ENCODE data around the gene KNL1. TPM values are rescaled to one million over a fixed set of nuclear protein-coding genes. Genes with fewer than 3 reads are reported as not detected.
"Not testable (repeated sequence)": the region's sequence is repeated elsewhere in the genome, so short reads cannot be mapped to it uniquely, and the experiment has no call there.

KNL1 gene
- total and polyA plus RNA-seq, 9 donors: 8.7 to 16.9 (median 10.0) TPM

DNA sequence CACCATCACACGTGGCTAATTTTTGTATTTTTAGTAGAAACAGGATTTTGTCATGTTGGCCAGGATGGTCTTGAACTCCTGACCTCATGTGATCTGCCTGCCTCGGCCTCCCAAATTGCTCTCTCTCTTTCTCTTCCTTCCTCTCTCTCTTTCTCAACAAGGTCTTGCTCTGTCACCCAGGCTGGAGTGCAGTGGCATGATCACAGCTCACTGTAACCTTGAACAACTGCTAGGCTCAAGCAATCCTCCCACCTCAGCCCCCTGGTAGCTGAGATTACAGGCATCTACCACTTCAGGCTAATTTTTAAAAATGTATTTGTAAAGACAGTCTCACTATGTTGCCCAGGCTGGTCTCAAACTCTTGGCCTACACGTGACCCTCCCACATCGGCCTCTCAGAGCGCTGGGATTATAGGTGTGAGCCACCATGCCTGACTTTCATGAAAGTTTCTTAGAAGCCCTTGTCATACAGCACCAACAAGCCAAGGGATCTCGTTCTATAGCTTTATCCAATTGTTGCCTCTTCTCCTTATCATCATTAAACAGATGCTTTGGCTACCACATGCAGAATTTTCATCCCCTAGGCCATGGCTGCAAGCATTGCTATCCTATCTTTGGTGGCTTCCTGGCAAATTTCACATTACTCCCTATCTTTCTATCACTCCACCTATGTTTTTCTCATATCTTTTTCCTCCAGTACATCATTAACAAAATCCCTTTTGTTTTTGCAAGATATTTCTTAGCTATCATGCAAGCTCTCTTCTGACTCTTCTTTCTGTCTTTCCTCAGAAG is 34.9 kb upstream of the KNL1 start:
- DNase-seq: no peak
- H3K4me3 ChIP-seq (ENCODE audit: low read length): no peak overlapping the region
- H3K4me1 ChIP-seq (ENCODE audit: control insufficient read depth, insufficient read depth, low read length): peaks cover 8% of the 10 kb centered on the region
- 92% methylated on average over 5 of the region's 6 CpGs for WGBS (ENCODE audit: insufficient coverage)
- peaks cover 30% of the 10 kb centered on the region for H3K36me3 ChIP-seq (ENCODE audit: control insufficient read depth, insufficient read depth, low read length)
- H3K9me3 ChIP-seq (replicated peaks; ENCODE audit: control insufficient read depth, low read depth, low read length): no peaks in the 10 kb centered on the region
- H3K27me3 ChIP-seq (ENCODE audit: control insufficient read depth, insufficient read depth, low read length): no peaks in the 10 kb centered on the region
- no peak overlapping the region for H3K27ac ChIP-seq (ENCODE audit: low read length)

DNA sequence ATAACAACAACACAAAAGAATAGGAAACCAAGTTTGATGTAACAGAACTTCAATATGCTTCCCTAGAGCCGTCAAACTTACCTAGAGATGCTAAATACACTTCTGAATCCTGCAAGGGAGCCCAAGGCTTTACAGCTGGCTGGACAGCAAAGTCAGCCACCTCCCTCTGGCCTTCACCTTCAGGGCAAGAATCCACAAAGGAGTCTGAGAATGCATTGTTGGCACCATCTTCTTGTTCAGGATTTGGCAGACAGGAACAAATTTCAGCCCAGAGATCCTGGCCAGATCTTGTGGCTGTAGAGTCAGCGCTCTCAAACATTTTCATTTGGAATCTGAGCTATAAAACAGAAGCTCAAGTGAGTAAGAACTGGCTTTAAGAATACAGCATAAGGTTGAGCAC is 31.4 kb upstream of the KNL1 start:
- 56% methylated on average over 2 of the region's 2 CpGs for WGBS (ENCODE audit: insufficient coverage)
- Histone ChIP-seq H3K36me3 (ENCODE audit: control insufficient read depth, insufficient read depth, low read length) (peaks cover 17% of the 10 kb centered on the region), H3K9me3 (replicated peaks; ENCODE audit: control insufficient read depth, low read depth, low read length) (no peaks in the 10 kb centered on the region), H3K4me1 (ENCODE audit: control insufficient read depth, insufficient read depth, low read length) (peaks cover 11% of the 10 kb centered on the region), H3K27me3 (ENCODE audit: control insufficient read depth, insufficient read depth, low read length) (no peaks in the 10 kb centered on the region), H3K4me3 (ENCODE audit: low read length) (no peak overlapping the region), H3K27ac (ENCODE audit: low read length) (no peak overlapping the region)
- no peak for DNase-seq

DNA sequence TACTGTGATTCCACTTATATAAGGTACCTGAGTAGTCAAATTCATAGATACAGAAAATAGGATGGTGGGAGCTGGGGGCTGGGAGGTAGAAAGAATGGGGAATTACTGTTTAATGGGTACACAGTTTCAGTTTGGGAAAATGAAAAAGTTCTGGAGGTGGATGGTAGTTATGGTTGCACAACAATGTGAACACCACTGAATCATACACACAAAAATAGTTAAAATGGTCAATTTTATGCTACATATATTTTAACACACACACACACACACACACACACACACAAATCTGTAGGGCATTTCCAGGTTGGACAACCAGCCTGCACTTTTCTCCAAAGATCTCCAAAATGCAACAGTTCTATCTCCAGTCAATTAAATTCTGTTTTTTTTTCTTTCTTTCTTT is 30.6 kb upstream of the KNL1 start:
- peaks cover 11% of the 10 kb centered on the region for H3K4me1 ChIP-seq (ENCODE audit: control insufficient read depth, insufficient read depth, low read length)
- H3K9me3 ChIP-seq (replicated peaks; ENCODE audit: control insufficient read depth, low read depth, low read length): no peaks in the 10 kb centered on the region
- peaks cover 17% of the 10 kb centered on the region for H3K36me3 ChIP-seq (ENCODE audit: control insufficient read depth, insufficient read depth, low read length)
- H3K27ac ChIP-seq (ENCODE audit: low read length): no peak overlapping the region
- H3K27me3 ChIP-seq (ENCODE audit: control insufficient read depth, insufficient read depth, low read length): no peaks in the 10 kb centered on the region
- DNase-seq: no peak
- H3K4me3 ChIP-seq (ENCODE audit: low read length): no peak overlapping the region

DNA sequence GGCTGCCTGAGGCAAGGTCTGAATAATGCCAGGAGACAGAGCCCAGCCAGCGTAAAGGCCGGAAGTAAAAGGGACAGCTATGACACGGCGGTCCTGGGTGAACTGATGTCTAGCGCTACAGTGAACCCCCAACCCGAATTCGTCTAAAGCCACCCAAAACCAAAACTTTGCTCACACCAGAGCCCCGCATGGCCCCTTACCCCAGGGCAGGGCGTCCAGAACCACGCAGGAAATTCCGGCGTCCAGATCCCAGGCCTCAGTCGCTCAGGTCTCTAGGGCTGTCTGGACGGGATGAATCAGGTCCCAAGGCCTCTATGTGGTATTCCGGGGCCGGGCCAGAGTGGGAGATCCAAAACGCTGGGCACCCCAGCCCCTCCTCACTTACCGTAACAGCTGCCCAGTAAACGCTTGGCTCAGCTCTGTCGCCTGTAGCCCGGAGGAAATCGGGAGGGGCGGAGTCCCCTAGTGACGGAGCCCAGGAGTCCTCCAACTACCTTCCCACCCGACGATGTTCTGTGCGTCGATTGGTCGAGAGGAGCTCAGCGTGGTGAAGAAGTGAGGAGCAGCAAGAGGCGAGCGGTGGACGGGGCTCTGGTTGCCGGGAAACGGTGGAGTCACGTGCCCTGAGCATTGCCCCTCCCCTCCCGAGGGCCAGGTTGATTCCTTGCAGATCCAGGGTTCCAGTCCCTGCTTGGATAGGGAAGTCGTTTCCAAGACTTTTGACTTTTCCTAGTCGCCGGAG is 29.3 kb upstream of the KNL1 start, which contains the start of gene CCDC32:
CCDC32 (minus strand) TSS at position 452 of the 742 bp plus-strand sequence. CDS start 2,027 bp downstream, outside the sequence.
- peak; percentile 100 for DNase-seq
- Histone ChIP-seq H3K4me1 (ENCODE audit: control insufficient read depth, insufficient read depth, low read length) (peaks cover 13% of the 10 kb centered on the region), H3K4me3 (ENCODE audit: low read length) (peak within 1 kb of the TSS; percentile 85), H3K27ac (ENCODE audit: low read length) (peak within 1 kb of the TSS; percentile 98), H3K27me3 (ENCODE audit: control insufficient read depth, insufficient read depth, low read length) (no peaks in the 10 kb centered on the region), H3K36me3 (ENCODE audit: control insufficient read depth, insufficient read depth, low read length) (peaks cover 17% of the 10 kb centered on the region), H3K9me3 (replicated peaks; ENCODE audit: control insufficient read depth, low read depth, low read length) (no peaks in the 10 kb centered on the region)
- WGBS (ENCODE audit: insufficient coverage): under 1% methylated on average over 26 of the region's 40 CpGs

DNA sequence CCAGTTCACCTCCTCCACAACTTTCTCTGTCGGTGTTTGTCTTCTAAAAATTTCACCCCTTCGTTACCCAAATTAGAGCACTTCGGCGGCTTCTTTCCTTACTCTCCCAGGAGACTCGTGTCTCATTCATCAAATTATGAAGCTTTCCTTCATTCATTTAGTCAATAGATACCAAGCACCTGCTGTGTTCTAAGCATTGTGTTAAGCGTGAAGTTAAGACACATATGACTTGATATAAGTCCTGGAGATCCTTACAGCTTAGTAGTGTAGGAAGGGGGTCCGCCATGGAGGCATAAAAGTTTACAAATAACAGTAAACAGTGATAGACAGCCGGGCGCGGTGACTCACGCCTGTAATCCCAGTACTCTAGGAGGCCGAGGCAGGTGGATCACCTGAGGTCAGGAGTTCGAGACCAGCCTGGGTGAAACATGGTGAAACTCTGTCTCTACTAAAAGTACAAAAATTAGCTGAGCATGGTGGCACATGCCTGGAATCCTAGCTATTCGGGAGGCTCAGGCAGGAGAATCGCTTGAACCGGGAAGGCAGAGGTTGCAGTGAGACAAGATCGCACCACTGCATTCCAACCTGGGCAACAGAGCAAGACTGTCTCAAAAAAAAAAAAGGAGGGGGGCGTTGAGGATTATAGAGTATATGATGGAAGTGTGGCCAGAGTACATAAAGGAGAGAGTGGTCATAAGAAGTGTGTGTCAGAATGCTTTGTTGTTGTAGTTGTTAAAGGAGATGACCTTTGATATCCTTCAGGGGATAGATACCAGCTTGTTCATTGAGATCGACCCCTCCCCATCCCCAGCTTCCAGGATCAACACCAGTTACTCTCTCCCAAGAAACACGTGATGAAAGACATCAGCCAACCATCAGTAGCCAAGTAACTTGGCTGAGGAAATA is 28.5 kb upstream of the KNL1 start:
- Histone ChIP-seq H3K27ac (ENCODE audit: low read length) (peak overlapping the region; percentile 98), H3K9me3 (replicated peaks; ENCODE audit: control insufficient read depth, low read depth, low read length) (no peaks in the 10 kb centered on the region), H3K27me3 (ENCODE audit: control insufficient read depth, insufficient read depth, low read length) (no peaks in the 10 kb centered on the region), H3K4me1 (ENCODE audit: control insufficient read depth, insufficient read depth, low read length) (peaks cover 20% of the 10 kb centered on the region), H3K4me3 (ENCODE audit: low read length) (peak overlapping the region; percentile 85), H3K36me3 (ENCODE audit: control insufficient read depth, insufficient read depth, low read length) (peaks cover 15% of the 10 kb centered on the region)
- 59% methylated on average over 11 of the region's 20 CpGs for WGBS (ENCODE audit: insufficient coverage)
- DNase-seq: no peak

DNA sequence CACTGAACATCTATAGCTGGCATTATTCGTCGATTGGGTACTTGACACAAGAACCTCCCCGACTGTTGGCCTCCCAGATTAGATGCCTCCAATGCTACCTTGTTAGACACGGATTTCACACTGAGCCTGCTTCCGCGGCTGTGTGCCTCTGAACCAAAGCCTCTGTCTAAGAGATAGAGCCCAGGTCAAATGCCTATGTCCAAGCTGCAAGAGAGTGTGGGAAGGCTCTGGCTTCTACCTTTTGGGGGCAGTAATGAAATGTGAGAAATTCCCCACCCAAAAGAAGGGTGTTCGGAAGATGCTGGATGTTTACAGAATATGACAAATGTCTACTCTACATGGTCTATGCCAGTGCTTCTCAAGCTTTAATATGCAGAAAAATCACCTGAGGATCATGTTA is 26.9 kb upstream of the KNL1 start:
- DNase-seq: no peak
- Histone ChIP-seq H3K27me3 (ENCODE audit: control insufficient read depth, insufficient read depth, low read length) (no peaks in the 10 kb centered on the region), H3K4me3 (ENCODE audit: low read length) (no peak overlapping the region), H3K9me3 (replicated peaks; ENCODE audit: control insufficient read depth, low read depth, low read length) (no peaks in the 10 kb centered on the region), H3K36me3 (ENCODE audit: control insufficient read depth, insufficient read depth, low read length) (peaks cover 14% of the 10 kb centered on the region), H3K27ac (ENCODE audit: low read length) (no peak overlapping the region), H3K4me1 (ENCODE audit: control insufficient read depth, insufficient read depth, low read length) (peaks cover 22% of the 10 kb centered on the region)
- WGBS (ENCODE audit: insufficient coverage): 55% methylated on average over 3 of the region's 7 CpGs

DNA sequence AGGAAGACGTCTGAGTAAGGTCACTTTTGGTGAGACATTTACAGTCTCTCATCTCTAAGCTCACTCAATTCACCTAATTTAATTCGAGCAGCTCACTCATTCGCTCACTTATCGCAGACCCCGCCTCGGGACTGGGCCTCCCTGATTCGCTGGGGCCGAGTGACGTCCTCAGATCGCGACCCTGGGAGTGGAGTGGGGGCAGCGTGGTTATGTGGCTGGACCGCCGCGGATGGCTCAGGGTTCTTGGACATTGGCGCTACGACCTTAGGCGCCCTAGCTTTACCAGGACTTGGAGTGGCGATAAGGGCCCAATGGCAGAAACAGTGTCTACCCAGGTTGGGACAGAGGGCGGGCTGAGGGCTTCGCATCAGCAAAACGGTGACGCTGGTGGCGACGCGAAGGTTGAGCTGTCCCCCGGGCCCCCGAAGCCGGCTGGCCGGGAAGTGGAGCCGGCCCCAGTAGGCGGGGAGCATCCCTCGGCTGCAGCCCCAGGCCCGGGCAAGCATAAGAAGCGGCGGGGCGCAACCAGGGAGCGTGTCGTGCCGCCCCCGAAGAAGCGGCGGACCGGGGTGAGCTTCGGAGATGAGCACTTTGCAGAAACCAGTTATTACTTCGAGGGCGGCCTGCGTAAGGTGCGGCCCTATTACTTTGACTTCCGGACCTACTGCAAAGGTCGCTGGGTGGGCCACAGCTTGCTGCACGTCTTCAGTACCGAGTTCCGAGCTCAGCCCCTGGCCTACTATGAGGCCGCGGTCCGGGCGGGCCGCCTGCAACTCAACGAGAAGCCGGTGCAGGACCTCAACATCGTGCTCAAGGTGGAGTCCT is 24.7 kb upstream of the KNL1 start, which contains the start of gene RPUSD2:
RPUSD2 (plus strand) TSS at position 171 of the 825 bp plus-strand sequence; CDS start at position 210, 39 bp downstream.
- peak within 1 kb of the TSS; percentile 85 for H3K4me3 ChIP-seq (ENCODE audit: low read length)
- peak within 1 kb of the TSS; percentile 89 for H3K27ac ChIP-seq (ENCODE audit: low read length)
- H3K27me3 ChIP-seq (ENCODE audit: control insufficient read depth, insufficient read depth, low read length): no peaks in the 10 kb centered on the region
- peaks cover 15% of the 10 kb centered on the region for H3K4me1 ChIP-seq (ENCODE audit: control insufficient read depth, insufficient read depth, low read length)
- no peaks in the 10 kb centered on the region for H3K9me3 ChIP-seq (replicated peaks; ENCODE audit: control insufficient read depth, low read depth, low read length)
- WGBS (ENCODE audit: insufficient coverage): under 1% methylated on average over 56 of the region's 62 CpGs
- peaks cover 24% of the 10 kb centered on the region for H3K36me3 ChIP-seq (ENCODE audit: control insufficient read depth, insufficient read depth, low read length)
- DNase-seq: peak; percentile 97

DNA sequence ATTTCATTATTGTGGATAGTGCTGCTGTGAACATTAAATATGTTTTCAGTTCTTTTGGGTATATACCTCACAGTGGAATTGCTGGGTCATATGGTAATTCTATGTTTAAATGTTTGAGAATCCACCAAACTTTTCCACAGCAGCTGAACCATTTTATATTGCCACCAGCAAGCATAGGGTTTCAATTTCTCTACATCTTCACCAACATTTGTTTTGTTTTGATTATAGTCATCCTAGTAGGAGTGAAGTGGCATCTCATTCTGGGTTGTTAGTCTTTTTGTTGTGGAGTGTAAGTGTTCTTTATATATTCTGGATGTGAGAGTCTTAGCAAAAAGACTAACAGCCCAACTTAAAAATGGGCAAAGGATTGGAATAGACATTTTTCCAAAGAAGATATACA is 18.9 kb upstream of the KNL1 start:
- Histone ChIP-seq H3K27ac (ENCODE audit: low read length) (no peak overlapping the region), H3K4me1 (ENCODE audit: control insufficient read depth, insufficient read depth, low read length) (peaks cover 6% of the 10 kb centered on the region), H3K27me3 (ENCODE audit: control insufficient read depth, insufficient read depth, low read length) (no peaks in the 10 kb centered on the region), H3K36me3 (ENCODE audit: control insufficient read depth, insufficient read depth, low read length) (peaks cover 28% of the 10 kb centered on the region), H3K9me3 (replicated peaks; ENCODE audit: control insufficient read depth, low read depth, low read length) (no peaks in the 10 kb centered on the region), H3K4me3 (ENCODE audit: low read length) (no peak overlapping the region)
- DNase-seq: no peak

DNA sequence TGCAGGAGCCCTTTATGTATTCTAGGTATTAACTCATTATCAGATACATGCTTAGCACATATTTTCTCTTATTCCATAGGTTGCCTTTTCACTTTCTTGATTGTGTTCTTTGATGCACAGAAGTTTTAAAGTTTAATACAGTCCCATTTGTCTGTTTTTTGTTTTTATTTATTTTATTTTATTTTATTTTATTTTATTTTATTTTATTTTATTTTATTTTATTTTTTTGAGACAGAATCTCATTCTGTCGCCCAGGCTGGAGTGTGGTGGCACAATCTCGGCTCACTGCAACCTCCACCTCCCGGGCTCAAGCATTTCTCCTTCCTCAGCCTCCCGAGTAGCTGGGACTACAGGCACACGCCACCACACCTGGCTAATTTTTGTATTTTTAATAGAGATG is 17.1 kb upstream of the KNL1 start:
- not testable (repeated sequence) for H3K4me3 ChIP-seq (ENCODE audit: low read length); H3K9me3 ChIP-seq (replicated peaks; ENCODE audit: control insufficient read depth, low read depth, low read length); H3K27ac ChIP-seq (ENCODE audit: low read length); H3K4me1 ChIP-seq (ENCODE audit: control insufficient read depth, insufficient read depth, low read length); H3K27me3 ChIP-seq (ENCODE audit: control insufficient read depth, insufficient read depth, low read length); DNase-seq
- H3K36me3 ChIP-seq (ENCODE audit: control insufficient read depth, insufficient read depth, low read length): peaks cover 22% of the 10 kb centered on the region
- WGBS (ENCODE audit: insufficient coverage): no CpG with 5 or more reads among the region's 5 CpGs
